Activated CD4-positive, CD25-positive, alpha-beta regulatory T cell (primary cell): ENCODE data around the gene CNNM3.
"Not testable (repeated sequence)": the region's sequence is repeated elsewhere in the genome, so short reads cannot be mapped to it uniquely, and the experiment has no call there.

Source experiments
- DNase-seq, 4 experiments: peaks; one replicate each; lab custom pipeline; 2025; lab: John Stamatoyannopoulos, UW

The CNNM3 gene

GRCh38 chr2:96839293-96839874, 23.3 kb downstream of the CNNM3 start:
- peak; percentile 37 to 77 (median 58) for DNase-seq

GRCh38 chr2:96839875-96840850, 24.1 kb downstream of the CNNM3 start:
- no peak for DNase-seq

- no peak for DNase-seq
Measured at GRCh38 chr2:96841701-96842495, 25.8 kb downstream of the CNNM3 start.

- no peak for DNase-seq
Measured at GRCh38 chr2:96842600-96842999, 26.5 kb downstream of the CNNM3 start.

GRCh38 chr2:96843538-96844268, 27.6 kb downstream of the CNNM3 start, which contains the start of gene ANKRD23:
Gene ANKRD23 (minus strand): TSS chr2:96844021. CDS start chr2:96843992, 29 bp downstream.
- DNase-seq: no peak

- DNase-seq: no peak
Measured at GRCh38 chr2:96844405-96844808, 28.3 kb downstream of the CNNM3 start.

GRCh38 chr2:96846825-96847224, 30.8 kb downstream of the CNNM3 start:
- DNase-seq: no peak

- DNase-seq: no peak
Measured at GRCh38 chr2:96847586-96847985, 31.5 kb downstream of the CNNM3 start.

GRCh38 chr2:96848264-96848663, 32.2 kb downstream of the CNNM3 start:
- DNase-seq: no peak

GRCh38 chr2:96852667-96853066, 36.6 kb downstream of the CNNM3 start:
- DNase-seq: no peak

GRCh38 chr2:96853321-96853720, 37.3 kb downstream of the CNNM3 start:
- DNase-seq: no peak

GRCh38 chr2:96856776-96857666, 41.0 kb downstream of the CNNM3 start:
- no peak for DNase-seq

GRCh38 chr2:96857667-96858372, 41.8 kb downstream of the CNNM3 start, which contains the start of gene ANKRD39:
Gene ANKRD39 (minus strand): TSS chr2:96858016. CDS start chr2:96857987, 29 bp downstream.
- DNase-seq: peak; percentile 94 to 97 (median 94)

- no peak for DNase-seq
Measured at GRCh38 chr2:96859099-96859649, 43.1 kb downstream of the CNNM3 start.

- DNase-seq: no peak
Measured at GRCh38 chr2:96859681-96860064, 43.6 kb downstream of the CNNM3 start.

- DNase-seq: no peak
Measured at GRCh38 chr2:96860065-96861029, 44.3 kb downstream of the CNNM3 start.

- DNase-seq: no peak
Measured at GRCh38 chr2:96861074-96861473, 45.0 kb downstream of the CNNM3 start.

- not testable (repeated sequence) for DNase-seq
Measured at GRCh38 chr2:96863056-96863455, 47.0 kb downstream of the CNNM3 start.
